ENCODE measurements around the gene EEF2K.

- no peak for TF ChIP-seq CTCF (conservative IDR thresholded peaks at IDR 0.05; ENCODE audit: low read length)
- no peak for TF ChIP-seq EZH2phosphoT487 (IDR thresholded peaks at IDR 0.05; ENCODE audit: borderline replicate concordance)
These were observed 96.8 kb downstream of the EEF2K start for GRCh38 chr16:22302776-22303363.
